ENCODE data around the gene PDLIM1.

DNA sequence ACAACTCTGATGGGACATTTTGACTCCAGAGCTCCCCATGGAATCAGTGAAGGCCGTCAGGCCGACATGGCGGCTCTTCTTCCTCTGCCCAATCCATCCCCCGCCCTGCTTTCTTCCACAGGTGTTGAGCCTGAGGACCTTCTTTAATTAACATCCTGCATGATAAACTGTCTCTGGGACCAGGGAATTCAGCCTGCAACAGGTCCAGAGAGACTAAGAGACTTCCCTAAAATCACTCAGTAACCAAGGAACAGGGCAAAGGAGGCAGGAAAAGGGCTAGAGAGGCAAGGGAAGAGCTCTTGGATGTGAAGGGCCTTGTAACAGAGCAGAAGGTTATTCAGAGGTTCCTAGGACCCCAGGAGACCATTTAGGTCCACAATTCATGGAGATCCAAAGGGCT, 6.0 kb upstream of the PDLIM1 start:
- TF ChIP-seq, protein P1, sequence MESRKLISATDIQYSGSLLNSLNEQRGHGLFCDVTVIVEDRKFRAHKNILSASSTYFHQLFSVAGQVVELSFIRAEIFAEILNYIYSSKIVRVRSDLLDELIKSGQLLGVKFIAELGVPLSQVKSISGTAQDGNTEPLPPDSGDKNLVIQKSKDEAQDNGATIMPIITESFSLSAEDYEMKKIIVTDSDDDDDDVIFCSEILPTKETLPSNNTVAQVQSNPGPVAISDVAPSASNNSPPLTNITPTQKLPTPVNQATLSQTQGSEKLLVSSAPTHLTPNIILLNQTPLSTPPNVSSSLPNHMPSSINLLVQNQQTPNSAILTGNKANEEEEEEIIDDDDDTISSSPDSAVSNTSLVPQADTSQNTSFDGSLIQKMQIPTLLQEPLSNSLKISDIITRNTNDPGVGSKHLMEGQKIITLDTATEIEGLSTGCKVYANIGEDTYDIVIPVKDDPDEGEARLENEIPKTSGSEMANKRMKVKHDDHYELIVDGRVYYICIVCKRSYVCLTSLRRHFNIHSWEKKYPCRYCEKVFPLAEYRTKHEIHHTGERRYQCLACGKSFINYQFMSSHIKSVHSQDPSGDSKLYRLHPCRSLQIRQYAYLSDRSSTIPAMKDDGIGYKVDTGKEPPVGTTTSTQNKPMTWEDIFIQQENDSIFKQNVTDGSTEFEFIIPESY (IDR thresholded peaks at IDR 0.05; ENCODE audit: borderline replicate concordance, low read depth): no peak
- TF ChIP-seq YY1 (IDR thresholded peaks at IDR 0.05; ENCODE audit: low read depth) (no peak), EP300 (IDR thresholded peaks at IDR 0.05; ENCODE audit: borderline replicate concordance in 1 of 2, low read depth in 1 of 2, low read length in 1 of 2) (no peak), RFX5 (IDR thresholded peaks at IDR 0.05; ENCODE audit: low read length) (no peak)
- TF ChIP-seq, protein P2, sequence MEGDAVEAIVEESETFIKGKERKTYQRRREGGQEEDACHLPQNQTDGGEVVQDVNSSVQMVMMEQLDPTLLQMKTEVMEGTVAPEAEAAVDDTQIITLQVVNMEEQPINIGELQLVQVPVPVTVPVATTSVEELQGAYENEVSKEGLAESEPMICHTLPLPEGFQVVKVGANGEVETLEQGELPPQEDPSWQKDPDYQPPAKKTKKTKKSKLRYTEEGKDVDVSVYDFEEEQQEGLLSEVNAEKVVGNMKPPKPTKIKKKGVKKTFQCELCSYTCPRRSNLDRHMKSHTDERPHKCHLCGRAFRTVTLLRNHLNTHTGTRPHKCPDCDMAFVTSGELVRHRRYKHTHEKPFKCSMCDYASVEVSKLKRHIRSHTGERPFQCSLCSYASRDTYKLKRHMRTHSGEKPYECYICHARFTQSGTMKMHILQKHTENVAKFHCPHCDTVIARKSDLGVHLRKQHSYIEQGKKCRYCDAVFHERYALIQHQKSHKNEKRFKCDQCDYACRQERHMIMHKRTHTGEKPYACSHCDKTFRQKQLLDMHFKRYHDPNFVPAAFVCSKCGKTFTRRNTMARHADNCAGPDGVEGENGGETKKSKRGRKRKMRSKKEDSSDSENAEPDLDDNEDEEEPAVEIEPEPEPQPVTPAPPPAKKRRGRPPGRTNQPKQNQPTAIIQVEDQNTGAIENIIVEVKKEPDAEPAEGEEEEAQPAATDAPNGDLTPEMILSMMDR (IDR thresholded peaks at IDR 0.05): no peak
- TF ChIP-seq, protein P3, sequence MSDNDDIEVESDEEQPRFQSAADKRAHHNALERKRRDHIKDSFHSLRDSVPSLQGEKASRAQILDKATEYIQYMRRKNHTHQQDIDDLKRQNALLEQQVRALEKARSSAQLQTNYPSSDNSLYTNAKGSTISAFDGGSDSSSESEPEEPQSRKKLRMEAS (IDR thresholded peaks at IDR 0.05; ENCODE audit: low read depth): no peak

Measured in SK-N-SH (cell line).